ENCODE measurements around the gene TMEM164. TPM values are rescaled to one million over a fixed set of nuclear protein-coding genes. Genes with fewer than 3 reads are reported as not detected.

Gene TMEM164
- total and polyA plus RNA-seq, 2 of the 4 experiments (the other 2 are of a cell fraction) = 6.3 to 7.1 TPM

- dilution Hi-C loops (cut with HindIII; ENCODE audit: low sequenced_read_pairs, unreplicated experiment) = no loop called here
- Histone ChIP-seq H2BK20ac (ENCODE audit: low read depth, low read length) (no peak overlapping the region), H3K9me1 (ENCODE audit: insufficient read depth, low read length) (peaks cover 7% of the 10 kb centered on the region; the same call in 1 of the 2 replicates), H2AK5ac (ENCODE audit: low read depth, low read length) (no peak overlapping the region), H4K91ac (ENCODE audit: insufficient read depth, low read depth, low read length) (no peak overlapping the region), H2BK15ac (ENCODE audit: low read depth, low read length) (no peak overlapping the region), H3K23ac (ENCODE audit: low read depth, low read length) (no peak overlapping the region), H3K56ac (ENCODE audit: extremely low read depth, insufficient read depth, low read length) (no peak overlapping the region), H3K4me2 (ENCODE audit: low read depth, low read length) (no peak overlapping the region), H2AFZ (replicated peaks; ENCODE audit: low read length, poor library complexity) (no peak overlapping the region), H2BK5ac (ENCODE audit: low read depth, low read length, poor library complexity, severe bottlenecking) (no peak overlapping the region), H3K9ac (ENCODE audit: low read depth, low read length) (no peak overlapping the region), H4K20me1 (ENCODE audit: insufficient read depth, low read length) (no peaks in the 10 kb centered on the region), H3K9me3 (ENCODE audit: control insufficient read depth, insufficient read depth, low read length) (no peaks in the 10 kb centered on the region), H3K4ac (ENCODE audit: low read depth, low read length) (no peak overlapping the region), H3K79me1 (ENCODE audit: low read depth in 1 of 2, low read length in 2 of 2) (peaks cover 0 to 8% of the 10 kb centered on the region in 2 experiments; a peak in 3 of 4 replicates), H2AK9ac (replicated peaks; ENCODE audit: low read depth, low read length, poor library complexity) (no peak overlapping the region), H2BK120ac (ENCODE audit: low read depth, low read length) (no peak overlapping the region), H4K8ac (ENCODE audit: low read depth in 2 of 2, low read length in 2 of 2) (no peak overlapping the region), H3K27ac (ENCODE audit: insufficient read depth, low read length) (no peak overlapping the region), H4K5ac (ENCODE audit: low read depth, low read length) (no peak overlapping the region), H3K14ac (replicated peaks; ENCODE audit: low read depth, low read length) (no peak overlapping the region), H3K36me3 (ENCODE audit: control insufficient read depth, insufficient read depth, low read length) (no peaks in the 10 kb centered on the region), H3K4me1 (ENCODE audit: control insufficient read depth, insufficient read depth, low read length) (peaks cover 4% of the 10 kb centered on the region), H3K4me3 (ENCODE audit: insufficient read depth, low read depth, low read length) (no peak overlapping the region), H3K27me3 (ENCODE audit: control insufficient read depth, insufficient read depth, low read length) (peaks cover 3% of the 10 kb centered on the region; the same call in 1 of the 2 replicates), H3K18ac (ENCODE audit: low read depth, low read length) (no peak overlapping the region)
- no TSS peak for BruUV-seq (replicated peaks)
- POLR2A ChIA-PET (ENCODE audit: unreplicated experiment) = no interaction called here
- 59% methylated on average over 4 of the region's 7 CpGs; no CpG with 5 or more reads in 1 of the 2 experiments for WGBS, 2 experiments (ENCODE audit: extremely low coverage in 2 of 2, insufficient read length in 1 of 2)
- no peak for DNase-seq
- no peak for ATAC-seq (ENCODE audit: low read depth)
- CTCF ChIA-PET = interaction anchor here (0.7 to 2.4 kb wide), 3 partner anchors 13 to 260 kb away, joined by 4 to 6 read pairs (median 5); no protein-coding TSS in a partner anchor
- in situ Hi-C loops (cut with MboI; ENCODE audit: low sequenced_read_pairs) = loop anchor here (5.0 to 10.0 kb wide), 2 partner anchors 253 to 696 kb away; no protein-coding TSS in a partner anchor
- intact Hi-C loops (cut with micrococcal nuclease) = loop anchor here (5.0 kb wide), 1 partner anchor 688 kb away; no protein-coding TSS in a partner anchor
- no peak for TF ChIP-seq RCOR1 (IDR thresholded peaks at IDR 0.05; ENCODE audit: insufficient replicate concordance, low read length)
- TF ChIP-seq ELK1 (IDR thresholded peaks at IDR 0.05; ENCODE audit: borderline replicate concordance, low read depth, low read length) = no peak
- TF ChIP-seq CHD1 (IDR thresholded peaks at IDR 0.05; ENCODE audit: low read depth, low read length) = no peak
- no peak for TF ChIP-seq CEBPB (IDR thresholded peaks at IDR 0.05; ENCODE audit: low read depth, low read length)
- TF ChIP-seq NFE2L2 (IDR thresholded peaks at IDR 0.05; ENCODE audit: low read depth, low read length) = no peak
- no peak for TF ChIP-seq FOS (IDR thresholded peaks at IDR 0.05; ENCODE audit: low read depth, low read length)
- TF ChIP-seq MAZ (IDR thresholded peaks at IDR 0.05; ENCODE audit: borderline replicate concordance, low read depth, low read length) = no peak
- TF ChIP-seq SMC3 (IDR thresholded peaks at IDR 0.05; ENCODE audit: low read depth, low read length) = no peak
- TF ChIP-seq BHLHE40 (IDR thresholded peaks at IDR 0.05; ENCODE audit: low read depth, low read length) = no peak
- TF ChIP-seq, protein P1, sequence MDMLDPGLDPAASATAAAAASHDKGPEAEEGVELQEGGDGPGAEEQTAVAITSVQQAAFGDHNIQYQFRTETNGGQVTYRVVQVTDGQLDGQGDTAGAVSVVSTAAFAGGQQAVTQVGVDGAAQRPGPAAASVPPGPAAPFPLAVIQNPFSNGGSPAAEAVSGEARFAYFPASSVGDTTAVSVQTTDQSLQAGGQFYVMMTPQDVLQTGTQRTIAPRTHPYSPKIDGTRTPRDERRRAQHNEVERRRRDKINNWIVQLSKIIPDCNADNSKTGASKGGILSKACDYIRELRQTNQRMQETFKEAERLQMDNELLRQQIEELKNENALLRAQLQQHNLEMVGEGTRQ (IDR thresholded peaks at IDR 0.05; ENCODE audit: low read depth, low read length) = no peak
- TF ChIP-seq POLR2A (IDR thresholded peaks at IDR 0.05; ENCODE audit: low read depth, low read length) = no peak
- no peak for TF ChIP-seq MAFK (IDR thresholded peaks at IDR 0.05; ENCODE audit: low read depth, low read length)
- TF ChIP-seq MXI1 (IDR thresholded peaks at IDR 0.05; ENCODE audit: borderline replicate concordance, low read depth, low read length) = no peak
- TF ChIP-seq, protein P2, sequence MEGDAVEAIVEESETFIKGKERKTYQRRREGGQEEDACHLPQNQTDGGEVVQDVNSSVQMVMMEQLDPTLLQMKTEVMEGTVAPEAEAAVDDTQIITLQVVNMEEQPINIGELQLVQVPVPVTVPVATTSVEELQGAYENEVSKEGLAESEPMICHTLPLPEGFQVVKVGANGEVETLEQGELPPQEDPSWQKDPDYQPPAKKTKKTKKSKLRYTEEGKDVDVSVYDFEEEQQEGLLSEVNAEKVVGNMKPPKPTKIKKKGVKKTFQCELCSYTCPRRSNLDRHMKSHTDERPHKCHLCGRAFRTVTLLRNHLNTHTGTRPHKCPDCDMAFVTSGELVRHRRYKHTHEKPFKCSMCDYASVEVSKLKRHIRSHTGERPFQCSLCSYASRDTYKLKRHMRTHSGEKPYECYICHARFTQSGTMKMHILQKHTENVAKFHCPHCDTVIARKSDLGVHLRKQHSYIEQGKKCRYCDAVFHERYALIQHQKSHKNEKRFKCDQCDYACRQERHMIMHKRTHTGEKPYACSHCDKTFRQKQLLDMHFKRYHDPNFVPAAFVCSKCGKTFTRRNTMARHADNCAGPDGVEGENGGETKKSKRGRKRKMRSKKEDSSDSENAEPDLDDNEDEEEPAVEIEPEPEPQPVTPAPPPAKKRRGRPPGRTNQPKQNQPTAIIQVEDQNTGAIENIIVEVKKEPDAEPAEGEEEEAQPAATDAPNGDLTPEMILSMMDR (conservative IDR thresholded peaks at IDR 0.05; ENCODE audit: low read depth, low read length) = no peak
Measured at GRCh38 chrX:110159235-110159634, 156.3 kb downstream of the TMEM164 start.

Data from IMR-90 (cell line).